Dermis lymphatic vessel endothelial cell (primary cell): ENCODE measurements around the gene STK10. TPM values are rescaled to one million over a fixed set of nuclear protein-coding genes. Genes with fewer than 3 reads are reported as not detected.

Source experiments
- total RNA-seq: library from RNA; depleted of rRNA; stranded (reverse); fragments of >200 nt; gene quantifications from 2 replicates; pipeline ENCODE4 v1.2.1, GENCODE V29; 2014

STK10 gene
- 27.4 and 34.9 TPM in 2 replicates for total RNA-seq

DNA sequence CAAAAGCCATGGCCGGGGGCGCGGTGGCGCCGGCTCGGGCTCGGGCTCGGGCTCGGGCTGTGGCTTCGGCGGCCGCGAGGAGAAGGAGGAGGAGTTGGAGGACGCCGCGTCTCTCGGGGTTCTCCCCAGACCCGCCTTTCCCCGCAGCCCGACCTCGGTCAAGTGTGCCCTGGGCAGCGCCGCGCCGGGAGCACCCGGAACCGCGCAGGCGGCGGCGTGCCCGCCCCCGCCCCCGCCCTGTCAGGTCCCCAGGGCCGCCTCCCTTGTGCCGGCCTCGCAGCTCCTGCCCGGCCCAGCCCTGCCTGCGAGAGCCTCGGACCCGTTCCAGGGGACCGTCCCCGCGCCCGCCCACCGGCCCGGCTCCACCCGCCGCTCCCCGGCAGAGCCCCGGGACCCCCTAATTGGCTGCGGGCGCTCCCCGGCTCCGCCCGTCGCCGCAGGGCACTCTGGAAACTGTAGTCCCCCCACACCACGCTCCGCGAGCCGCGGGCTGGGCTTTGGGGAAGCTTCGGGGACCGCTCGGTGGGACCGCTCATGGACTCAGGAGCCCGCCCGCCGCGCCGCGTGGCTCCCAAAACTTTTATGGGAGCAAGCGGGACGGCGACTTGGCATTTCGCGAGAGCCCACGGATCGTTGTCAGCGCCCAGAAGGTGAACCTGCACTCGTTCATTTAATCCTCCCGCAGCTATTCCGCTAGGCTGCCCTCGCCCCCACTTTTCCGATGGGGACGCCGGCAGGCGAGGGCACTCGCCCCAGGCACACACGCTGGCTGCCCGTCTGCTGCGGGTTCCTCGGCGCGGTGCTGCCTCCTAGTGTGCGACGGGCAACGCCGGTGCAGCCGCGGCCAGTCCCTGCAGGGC lies at the start of gene STK10:
TSS of gene STK10 (minus strand) at position 192 of the 860 bp plus-strand sequence. CDS start at position 10, 182 bp downstream.

DNA sequence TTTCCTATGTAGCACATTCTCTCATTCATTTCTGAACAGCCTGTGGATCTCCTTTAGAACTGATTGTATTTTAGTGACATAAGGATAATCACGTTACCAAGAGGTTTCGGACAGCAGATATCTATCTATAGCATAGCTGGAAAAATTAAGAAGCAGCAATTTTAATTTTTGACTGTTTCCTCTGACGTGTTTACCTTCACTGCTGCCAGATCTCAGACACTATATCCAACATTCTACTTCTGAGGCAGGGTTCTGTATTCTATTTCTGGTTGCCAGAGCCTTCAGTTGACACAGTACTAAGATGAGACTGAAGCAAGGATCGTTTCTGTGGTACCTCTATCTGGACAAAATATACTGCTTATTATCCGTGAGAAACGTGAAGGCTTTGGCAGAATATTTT lies 5.8 kb upstream of the STK10 start, which contains the start of gene EFCAB9:
TSS of gene EFCAB9 (plus strand) at position 301 of the 400 bp plus-strand sequence. CDS start at position 302, 1 bp downstream.

DNA sequence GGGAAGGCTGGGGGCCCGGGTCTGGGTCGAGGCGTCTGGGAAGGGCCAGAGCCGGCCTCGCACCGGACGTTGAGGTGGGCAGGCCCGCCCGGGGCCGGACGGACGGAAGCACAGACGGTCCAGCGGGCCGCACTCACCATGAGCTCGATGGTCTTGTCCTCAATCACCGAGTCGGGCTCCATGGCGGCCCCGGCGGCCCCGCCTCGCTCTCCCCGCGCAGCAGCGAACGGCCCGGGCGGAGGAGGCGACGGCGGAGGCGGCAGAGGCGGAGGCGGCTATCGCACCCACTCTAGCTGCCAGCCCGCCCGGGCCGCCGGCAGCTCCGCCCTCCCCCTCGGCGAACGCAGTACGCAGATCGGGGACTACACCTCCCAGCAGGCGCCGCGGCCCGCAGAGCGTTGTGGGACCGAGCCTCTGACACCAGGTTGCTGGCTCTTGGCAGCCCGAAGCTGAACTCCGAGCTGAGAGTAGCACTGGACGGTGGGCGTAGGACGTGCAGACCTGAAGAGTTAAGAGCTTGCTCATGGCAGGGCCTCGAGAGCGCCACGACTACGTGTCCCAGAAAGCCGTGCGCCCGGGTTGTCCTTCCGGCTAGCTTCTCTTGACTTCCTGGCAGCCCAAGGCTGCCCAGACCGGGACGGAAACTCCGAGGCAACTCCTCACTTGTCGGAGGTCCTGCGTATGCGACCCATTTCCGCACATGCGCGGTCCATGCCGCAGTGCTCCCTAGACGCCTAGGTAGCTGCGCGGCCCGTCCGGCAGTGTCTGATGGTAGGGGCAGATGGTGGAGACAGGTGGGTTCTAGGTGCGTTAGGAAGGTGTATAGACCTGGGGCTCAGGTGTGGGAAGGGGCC lies 181.5 kb downstream of the STK10 start, which contains the start of gene FBXW11:
TSS of gene FBXW11 (minus strand) at position 318 of the 854 bp plus-strand sequence. CDS start at position 182, 136 bp downstream.

Other genes with a start within 250 kb of the STK10 start
- gene FBXW11, start 181.6 kb downstream of the STK10 start, total RNA-seq = 59.9 and 75.0 TPM in 2 replicates
- not detected in 2 replicates for gene EFCAB9, start 5.9 kb upstream of the STK10 start, total RNA-seq
- gene UBTD2, start 95.5 kb upstream of the STK10 start, total RNA-seq = 15.4 and 24.3 TPM in 2 replicates